HepG2 (cell line): ENCODE data around the gene SLC25A14. TPM values are rescaled to one million over a fixed set of nuclear protein-coding genes. Genes with fewer than 3 reads are reported as not detected.

ENCODE experiments used
- CREB1 ChIP-seq, 2 experiments: fragments of 450-650 bp in 1 of 2; IDR thresholded peaks; 2 replicates each; pipeline ENCODE4 v1.6.1; 2016 to 2017; ENCODE audit warnings: control low read depth in 1 of 2, mild to moderate bottlenecking in 1 of 2, missing compliant biosample characterization in 1 of 2, missing genetic modification characterization in 1 of 2
- RBM22 ChIP-seq: fragments of 200-400 bp; formaldehyde crosslinking; optimal IDR thresholded peaks from 2 replicates; pipeline ENCODE3; 2017; ENCODE audit warnings: mild to moderate bottlenecking, low read length, moderate library complexity
- ZNF616 ChIP-seq: sonication (generic); formaldehyde crosslinking; IDR thresholded peaks from 2 replicates; pipeline ENCODE4 v1.5.0; 2020; ENCODE audit warnings: low read depth, mild to moderate bottlenecking, missing genetic modification reagents
- ZNF761 ChIP-seq: sonication (generic); formaldehyde crosslinking; conservative IDR thresholded peaks from 2 replicates; pipeline ENCODE4 v1.4.0; 2020; ENCODE audit warnings: mild to moderate bottlenecking, missing genetic modification reagents
- ZNF790 ChIP-seq: sonication (generic); formaldehyde crosslinking; IDR thresholded peaks from 2 replicates; pipeline ENCODE4 v1.8.0; 2022; ENCODE audit warnings: missing genetic modification reagents, mild to moderate bottlenecking, borderline replicate concordance
- polyA plus RNA-seq, 8 experiments: library from polyadenylated mRNA; depleted of rRNA in 3 of 8; stranded (reverse) in 7 of 8; unstranded in 1 of 8; fragments of >200 nt; fragmentation: Illumina TruSeq in 4 of 8; extraction: Trizol in 4 of 8; gene quantifications; 2 replicates each; pipeline versions ENCODE4 v1.2.1 to v1.2.3, GENCODE V29; 2011 to 2016; ENCODE audit warnings: low read depth in 4 of 8, missing spikeins in 1 of 8, mixed read lengths in 1 of 8; ENCODE audit not compliant: insufficient read depth in 1 of 8
- total RNA-seq, 5 experiments: library from RNA; depleted of rRNA; stranded (reverse); fragments of >200 nt; fragmentation: Illumina TruSeq; extraction: Trizol; gene quantifications; 2 replicates each; pipeline ENCODE4 v1.2.3, GENCODE V29; 2016; ENCODE audit warnings: low read depth in 1 of 5
- TF ChIP-seq, protein P1 (sequence below): sonication (generic); formaldehyde crosslinking; IDR thresholded peaks from 2 replicates; pipeline ENCODE4 v1.9.0; 2021; ENCODE audit warnings: missing genetic modification reagents, mild to moderate bottlenecking, borderline replicate concordance
- TF ChIP-seq, protein P2 (sequence below): IDR thresholded peaks from 2 replicates; pipeline ENCODE4 v1.6.1; 2016; ENCODE audit warnings: missing compliant biosample characterization, missing genetic modification reagents, borderline replicate concordance
- TF ChIP-seq, protein P3 (sequence below): sonication (generic); formaldehyde crosslinking; IDR thresholded peaks from 2 replicates; pipeline ENCODE4 v1.4.0; 2020; ENCODE audit warnings: missing genetic modification reagents
- TF ChIP-seq, protein P4 (sequence below): sonication (generic); formaldehyde crosslinking; IDR thresholded peaks from 2 replicates; pipeline ENCODE4 v1.5.0; 2020; ENCODE audit warnings: mild to moderate bottlenecking, missing genetic modification reagents, borderline replicate concordance
- TF ChIP-seq, protein P5 (sequence below): sonication (generic); formaldehyde crosslinking; IDR thresholded peaks from 2 replicates; pipeline ENCODE4 v1.4.0; 2020; ENCODE audit warnings: mild to moderate bottlenecking, missing genetic modification reagents
- TF ChIP-seq, protein P6 (sequence below): IDR thresholded peaks from 2 replicates; pipeline ENCODE4 v1.6.1; 2016; ENCODE audit warnings: low read depth, control low read depth
- TF ChIP-seq, protein P7 (sequence below): sonication (generic); formaldehyde crosslinking; IDR thresholded peaks from 2 replicates; pipeline ENCODE4 v1.5.1; 2020; ENCODE audit warnings: mild to moderate bottlenecking, missing genetic modification reagents, borderline replicate concordance

Gene SLC25A14
- total and polyA plus RNA-seq, 2 of the 13 experiments (the other 11 are each of a cell fraction or from before 2014, with no cell fraction given) = 14.0 to 15.6 TPM

DNA sequence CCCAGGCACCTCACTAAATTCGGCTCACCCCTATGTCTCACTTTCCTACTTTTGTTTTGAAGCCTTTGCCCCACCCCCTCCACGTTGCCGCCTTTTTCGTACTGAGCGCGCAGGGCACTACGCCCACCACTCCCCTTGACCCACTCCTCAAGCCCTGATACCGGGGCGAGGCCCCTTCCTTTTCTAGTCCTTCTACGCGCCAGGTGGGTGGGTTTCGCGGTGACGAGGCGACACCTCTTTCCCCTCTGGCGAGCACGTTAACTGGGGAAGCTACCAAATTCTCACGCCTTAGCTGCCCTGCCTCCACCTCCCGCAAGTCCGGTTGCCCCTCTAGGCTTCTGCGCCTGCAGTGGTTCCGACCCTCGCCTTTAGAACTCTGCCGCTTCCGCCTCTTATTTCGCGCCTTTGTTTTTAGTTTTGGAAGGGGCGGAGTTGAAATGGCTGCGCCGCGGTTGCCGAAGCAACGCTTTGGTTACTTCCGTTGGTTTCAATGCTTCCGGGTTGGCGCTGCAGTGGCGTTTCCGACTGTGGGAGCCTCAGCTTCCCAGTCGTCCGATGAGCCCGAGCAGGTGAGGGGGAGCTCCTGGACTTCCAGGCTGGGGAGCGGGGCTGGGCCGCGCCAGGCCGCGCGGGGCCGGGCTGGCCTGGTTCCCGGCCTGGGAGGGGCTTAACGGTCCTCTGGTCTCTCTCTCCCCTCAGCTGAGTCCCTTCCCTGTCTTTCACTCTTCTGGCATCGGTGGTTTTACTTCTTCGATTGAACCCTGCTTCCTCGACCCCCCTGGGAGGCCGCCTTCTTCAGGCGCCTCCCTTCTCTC lies at the start of gene SLC25A14 (continued):
- TF ChIP-seq, protein P1, sequence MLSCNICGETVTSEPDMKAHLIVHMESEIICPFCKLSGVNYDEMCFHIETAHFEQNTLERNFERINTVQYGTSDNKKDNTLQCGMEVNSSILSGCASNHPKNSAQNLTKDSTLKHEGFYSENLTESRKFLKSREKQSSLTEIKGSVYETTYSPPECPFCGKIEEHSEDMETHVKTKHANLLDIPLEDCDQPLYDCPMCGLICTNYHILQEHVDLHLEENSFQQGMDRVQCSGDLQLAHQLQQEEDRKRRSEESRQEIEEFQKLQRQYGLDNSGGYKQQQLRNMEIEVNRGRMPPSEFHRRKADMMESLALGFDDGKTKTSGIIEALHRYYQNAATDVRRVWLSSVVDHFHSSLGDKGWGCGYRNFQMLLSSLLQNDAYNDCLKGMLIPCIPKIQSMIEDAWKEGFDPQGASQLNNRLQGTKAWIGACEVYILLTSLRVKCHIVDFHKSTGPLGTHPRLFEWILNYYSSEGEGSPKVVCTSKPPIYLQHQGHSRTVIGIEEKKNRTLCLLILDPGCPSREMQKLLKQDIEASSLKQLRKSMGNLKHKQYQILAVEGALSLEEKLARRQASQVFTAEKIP (CRISPR knock-in tag) = no peak
- TF ChIP-seq CREB1 (IDR thresholded peaks at IDR 0.05) (no peak), CREB1 (CRISPR knock-in tag; IDR thresholded peaks at IDR 0.05) (peak; percentile 33; the same call in 1 of the 2 replicates), ZNF616 (CRISPR knock-in tag) (no peak), ZNF790 (no peak), ZNF761 (no peak), RBM22 (peak; percentile 78)
- TF ChIP-seq, protein P2, sequence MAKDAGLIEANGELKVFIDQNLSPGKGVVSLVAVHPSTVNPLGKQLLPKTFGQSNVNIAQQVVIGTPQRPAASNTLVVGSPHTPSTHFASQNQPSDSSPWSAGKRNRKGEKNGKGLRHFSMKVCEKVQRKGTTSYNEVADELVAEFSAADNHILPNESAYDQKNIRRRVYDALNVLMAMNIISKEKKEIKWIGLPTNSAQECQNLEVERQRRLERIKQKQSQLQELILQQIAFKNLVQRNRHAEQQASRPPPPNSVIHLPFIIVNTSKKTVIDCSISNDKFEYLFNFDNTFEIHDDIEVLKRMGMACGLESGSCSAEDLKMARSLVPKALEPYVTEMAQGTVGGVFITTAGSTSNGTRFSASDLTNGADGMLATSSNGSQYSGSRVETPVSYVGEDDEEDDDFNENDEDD = peak; percentile 79; the same call in 1 of the 2 replicates
- TF ChIP-seq, protein P3, sequence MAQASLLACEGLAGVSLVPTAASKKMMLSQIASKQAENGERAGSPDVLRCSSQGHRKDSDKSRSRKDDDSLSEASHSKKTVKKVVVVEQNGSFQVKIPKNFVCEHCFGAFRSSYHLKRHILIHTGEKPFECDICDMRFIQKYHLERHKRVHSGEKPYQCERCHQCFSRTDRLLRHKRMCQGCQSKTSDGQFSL (CRISPR knock-in tag) = 0 out of 2 replicates have a peak, but pooled peaks have one; percentile 49
- TF ChIP-seq, protein P4, sequence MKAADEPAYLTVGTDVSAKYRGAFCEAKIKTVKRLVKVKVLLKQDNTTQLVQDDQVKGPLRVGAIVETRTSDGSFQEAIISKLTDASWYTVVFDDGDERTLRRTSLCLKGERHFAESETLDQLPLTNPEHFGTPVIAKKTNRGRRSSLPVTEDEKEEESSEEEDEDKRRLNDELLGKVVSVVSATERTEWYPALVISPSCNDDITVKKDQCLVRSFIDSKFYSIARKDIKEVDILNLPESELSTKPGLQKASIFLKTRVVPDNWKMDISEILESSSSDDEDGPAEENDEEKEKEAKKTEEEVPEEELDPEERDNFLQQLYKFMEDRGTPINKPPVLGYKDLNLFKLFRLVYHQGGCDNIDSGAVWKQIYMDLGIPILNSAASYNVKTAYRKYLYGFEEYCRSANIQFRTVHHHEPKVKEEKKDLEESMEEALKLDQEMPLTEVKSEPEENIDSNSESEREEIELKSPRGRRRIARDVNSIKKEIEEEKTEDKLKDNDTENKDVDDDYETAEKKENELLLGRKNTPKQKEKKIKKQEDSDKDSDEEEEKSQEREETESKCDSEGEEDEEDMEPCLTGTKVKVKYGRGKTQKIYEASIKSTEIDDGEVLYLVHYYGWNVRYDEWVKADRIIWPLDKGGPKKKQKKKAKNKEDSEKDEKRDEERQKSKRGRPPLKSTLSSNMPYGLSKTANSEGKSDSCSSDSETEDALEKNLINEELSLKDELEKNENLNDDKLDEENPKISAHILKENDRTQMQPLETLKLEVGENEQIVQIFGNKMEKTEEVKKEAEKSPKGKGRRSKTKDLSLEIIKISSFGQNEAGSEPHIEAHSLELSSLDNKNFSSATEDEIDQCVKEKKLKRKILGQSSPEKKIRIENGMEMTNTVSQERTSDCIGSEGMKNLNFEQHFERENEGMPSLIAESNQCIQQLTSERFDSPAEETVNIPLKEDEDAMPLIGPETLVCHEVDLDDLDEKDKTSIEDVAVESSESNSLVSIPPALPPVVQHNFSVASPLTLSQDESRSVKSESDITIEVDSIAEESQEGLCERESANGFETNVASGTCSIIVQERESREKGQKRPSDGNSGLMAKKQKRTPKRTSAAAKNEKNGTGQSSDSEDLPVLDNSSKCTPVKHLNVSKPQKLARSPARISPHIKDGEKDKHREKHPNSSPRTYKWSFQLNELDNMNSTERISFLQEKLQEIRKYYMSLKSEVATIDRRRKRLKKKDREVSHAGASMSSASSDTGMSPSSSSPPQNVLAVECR = peak; percentile 92
- TF ChIP-seq, protein P5, sequence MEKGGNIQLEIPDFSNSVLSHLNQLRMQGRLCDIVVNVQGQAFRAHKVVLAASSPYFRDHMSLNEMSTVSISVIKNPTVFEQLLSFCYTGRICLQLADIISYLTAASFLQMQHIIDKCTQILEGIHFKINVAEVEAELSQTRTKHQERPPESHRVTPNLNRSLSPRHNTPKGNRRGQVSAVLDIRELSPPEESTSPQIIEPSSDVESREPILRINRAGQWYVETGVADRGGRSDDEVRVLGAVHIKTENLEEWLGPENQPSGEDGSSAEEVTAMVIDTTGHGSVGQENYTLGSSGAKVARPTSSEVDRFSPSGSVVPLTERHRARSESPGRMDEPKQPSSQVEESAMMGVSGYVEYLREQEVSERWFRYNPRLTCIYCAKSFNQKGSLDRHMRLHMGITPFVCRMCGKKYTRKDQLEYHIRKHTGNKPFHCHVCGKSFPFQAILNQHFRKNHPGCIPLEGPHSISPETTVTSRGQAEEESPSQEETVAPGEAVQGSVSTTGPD (CRISPR knock-in tag) = no peak
- TF ChIP-seq, protein P6, sequence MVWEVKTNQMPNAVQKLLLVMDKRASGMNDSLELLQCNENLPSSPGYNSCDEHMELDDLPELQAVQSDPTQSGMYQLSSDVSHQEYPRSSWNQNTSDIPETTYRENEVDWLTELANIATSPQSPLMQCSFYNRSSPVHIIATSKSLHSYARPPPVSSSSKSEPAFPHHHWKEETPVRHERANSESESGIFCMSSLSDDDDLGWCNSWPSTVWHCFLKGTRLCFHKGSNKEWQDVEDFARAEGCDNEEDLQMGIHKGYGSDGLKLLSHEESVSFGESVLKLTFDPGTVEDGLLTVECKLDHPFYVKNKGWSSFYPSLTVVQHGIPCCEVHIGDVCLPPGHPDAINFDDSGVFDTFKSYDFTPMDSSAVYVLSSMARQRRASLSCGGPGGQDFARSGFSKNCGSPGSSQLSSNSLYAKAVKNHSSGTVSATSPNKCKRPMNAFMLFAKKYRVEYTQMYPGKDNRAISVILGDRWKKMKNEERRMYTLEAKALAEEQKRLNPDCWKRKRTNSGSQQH (CRISPR knock-in tag) = 0 out of 2 replicates have a peak, but pooled peaks have one; percentile 41
- TF ChIP-seq, protein P7, sequence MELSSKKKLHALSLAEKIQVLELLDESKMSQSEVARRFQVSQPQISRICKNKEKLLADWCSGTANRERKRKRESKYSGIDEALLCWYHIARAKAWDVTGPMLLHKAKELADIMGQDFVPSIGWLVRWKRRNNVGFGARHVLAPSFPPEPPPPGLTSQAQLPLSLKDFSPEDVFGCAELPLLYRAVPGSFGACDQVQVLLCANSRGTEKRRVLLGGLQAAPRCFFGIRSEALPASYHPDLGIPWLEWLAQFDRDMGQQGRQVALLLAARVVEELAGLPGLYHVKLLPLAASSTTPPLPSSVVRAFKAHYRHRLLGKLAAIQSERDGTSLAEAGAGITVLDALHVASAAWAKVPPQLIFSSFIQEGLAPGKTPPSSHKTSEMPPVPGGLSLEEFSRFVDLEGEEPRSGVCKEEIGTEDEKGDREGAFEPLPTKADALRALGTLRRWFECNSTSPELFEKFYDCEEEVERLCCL (CRISPR knock-in tag) = no peak
